Measurements from ENCODE around the gene OR52B6.
"Not testable (repeated sequence)": the region's sequence is repeated elsewhere in the genome, so short reads cannot be mapped to it uniquely, and the experiment has no call there.

The OR52B6 gene

GRCh38 chr11:5596607-5597201 is 16.0 kb downstream of the OR52B6 start, which contains the start of gene TRIM6:
Gene TRIM6 (plus strand): TSS chr11:5596637. CDS start chr11:5596898, 261 bp downstream.
- DNase-seq (ENCODE audit: extremely low spot score): peak; percentile 39
- ChIA-PET POLR2A (interaction anchor here (0.6 kb wide), 1 partner anchor 72 kb away, joined by 3 read pairs; no protein-coding TSS in a partner anchor), CTCF (no interaction called here)
- TF ChIP-seq BHLHE40 (IDR thresholded peaks at IDR 0.05; ENCODE audit: borderline replicate concordance): no peak
- no peak for TF ChIP-seq FOXM1 (IDR thresholded peaks at IDR 0.05; ENCODE audit: borderline replicate concordance)
- no peak for TF ChIP-seq SUZ12 (IDR thresholded peaks at IDR 0.05)

DNA sequence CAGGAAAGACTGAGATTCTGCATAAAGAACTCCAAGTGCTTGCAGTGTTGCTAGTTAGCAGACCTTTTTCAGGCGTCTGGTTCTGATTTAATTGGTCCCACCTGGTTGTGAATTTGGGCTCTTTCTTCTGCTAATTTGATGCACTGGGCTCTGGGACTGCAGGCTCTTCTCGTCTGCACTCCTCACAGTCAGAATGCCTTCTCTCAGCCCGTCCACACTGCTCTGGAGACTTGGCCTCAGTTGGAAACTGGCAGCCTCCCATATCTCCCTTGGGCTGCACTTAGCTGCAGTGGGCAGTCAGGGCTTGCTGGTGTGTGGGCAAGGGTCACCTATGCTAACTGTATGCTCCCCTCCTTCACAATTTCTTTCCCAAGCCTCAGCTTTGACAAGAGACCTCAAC is 17.3 kb downstream of the OR52B6 start:
- CTCF ChIA-PET: no interaction called here
- TF ChIP-seq ZNF384 (IDR thresholded peaks at IDR 0.05): no peak
- no peak for TF ChIP-seq TARDBP (IDR thresholded peaks at IDR 0.05)
- POLR2A ChIA-PET: no interaction called here
- DNase-seq (ENCODE audit: extremely low spot score): no peak

DNA sequence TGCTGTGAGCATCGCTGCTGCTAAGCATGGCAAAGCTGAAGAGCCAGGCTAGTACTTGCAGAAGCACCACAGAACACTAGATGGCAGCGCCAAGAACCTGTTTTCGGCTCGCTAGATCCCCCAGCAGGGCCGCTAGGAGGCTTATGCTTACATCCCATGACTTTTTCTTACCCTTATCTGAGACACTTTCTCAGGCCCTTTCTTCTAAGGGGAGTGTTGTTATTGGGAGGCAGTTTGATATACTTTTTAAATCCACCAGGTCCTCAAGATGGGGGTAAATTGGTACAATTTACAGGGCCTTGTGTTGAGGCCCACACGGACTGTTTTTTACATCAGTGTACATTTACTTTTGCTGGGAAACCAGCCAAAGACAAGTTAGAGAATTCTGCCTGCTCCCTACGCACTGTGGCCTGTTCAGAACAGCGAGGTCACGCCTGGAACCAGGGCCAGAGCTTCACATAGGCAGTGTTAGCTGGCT is 19.7 kb downstream of the OR52B6 start:
- peak; percentile 64 for DNase-seq (ENCODE audit: extremely low spot score)
- TF ChIP-seq TARDBP (IDR thresholded peaks at IDR 0.05) (no peak), ELF4 (IDR thresholded peaks at IDR 0.05) (no peak), L3MBTL2 (conservative IDR thresholded peaks at IDR 0.05) (no peak), ZNF384 (IDR thresholded peaks at IDR 0.05) (no peak), SUZ12 (IDR thresholded peaks at IDR 0.05) (no peak), FOXK2 (IDR thresholded peaks at IDR 0.05) (no peak)
- POLR2A ChIA-PET: no interaction called here
- CTCF ChIA-PET: interaction anchor here (1.8 kb wide), 1 partner anchor 14 kb away, joined by 8 read pairs; no protein-coding TSS in a partner anchor

DNA sequence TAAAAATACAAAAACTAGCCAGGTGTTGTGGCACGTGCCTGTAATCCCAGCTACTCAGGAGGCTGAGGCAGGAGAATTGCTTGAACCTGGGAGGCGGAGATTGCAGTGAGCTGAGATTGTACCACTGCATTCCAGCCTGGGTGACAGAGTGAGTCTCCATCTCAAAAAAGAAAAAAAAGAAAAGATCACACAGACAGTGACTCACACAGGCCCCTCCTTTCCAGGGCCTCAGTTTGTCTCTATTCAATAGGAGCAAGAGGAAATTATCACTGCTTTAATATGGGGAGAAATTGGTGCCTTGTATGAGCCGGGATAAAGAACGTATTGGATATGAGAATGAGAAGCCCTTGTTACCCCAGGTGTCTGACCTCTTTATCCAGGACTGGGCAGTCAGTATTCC is 22.1 kb downstream of the OR52B6 start:
- CTCF ChIA-PET; POLR2A ChIA-PET; DNase-seq (ENCODE audit: extremely low spot score): not testable (repeated sequence)

DNA sequence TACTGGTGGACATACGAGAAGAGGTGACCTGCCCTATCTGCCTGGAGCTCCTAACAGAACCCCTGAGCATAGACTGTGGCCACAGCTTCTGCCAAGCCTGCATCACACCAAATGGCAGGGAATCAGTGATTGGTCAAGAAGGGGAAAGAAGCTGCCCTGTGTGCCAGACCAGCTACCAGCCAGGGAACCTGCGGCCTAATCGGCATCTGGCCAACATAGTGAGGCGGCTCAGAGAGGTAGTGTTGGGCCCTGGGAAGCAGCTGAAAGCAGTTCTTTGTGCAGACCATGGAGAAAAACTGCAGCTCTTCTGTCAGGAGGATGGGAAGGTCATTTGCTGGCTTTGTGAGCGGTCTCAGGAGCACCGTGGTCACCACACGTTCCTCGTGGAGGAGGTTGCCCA is 22.6 kb downstream of the OR52B6 start:
- CTCF ChIA-PET: no interaction called here
- no peak for DNase-seq (ENCODE audit: extremely low spot score)
- POLR2A ChIA-PET: no interaction called here
- TF ChIP-seq FOXA1 (IDR thresholded peaks at IDR 0.05): no peak
- TF ChIP-seq CTBP1 (IDR thresholded peaks at IDR 0.05; ENCODE audit: borderline replicate concordance): no peak
- no peak for TF ChIP-seq LEF1 (IDR thresholded peaks at IDR 0.05; ENCODE audit: borderline replicate concordance)
- no peak for TF ChIP-seq NFRKB (IDR thresholded peaks at IDR 0.05)
- no peak for TF ChIP-seq ELF4 (IDR thresholded peaks at IDR 0.05)
- TF ChIP-seq FOXM1 (IDR thresholded peaks at IDR 0.05; ENCODE audit: borderline replicate concordance): no peak
- no peak for TF ChIP-seq SP1 (IDR thresholded peaks at IDR 0.05)
- TF ChIP-seq, protein P1, sequence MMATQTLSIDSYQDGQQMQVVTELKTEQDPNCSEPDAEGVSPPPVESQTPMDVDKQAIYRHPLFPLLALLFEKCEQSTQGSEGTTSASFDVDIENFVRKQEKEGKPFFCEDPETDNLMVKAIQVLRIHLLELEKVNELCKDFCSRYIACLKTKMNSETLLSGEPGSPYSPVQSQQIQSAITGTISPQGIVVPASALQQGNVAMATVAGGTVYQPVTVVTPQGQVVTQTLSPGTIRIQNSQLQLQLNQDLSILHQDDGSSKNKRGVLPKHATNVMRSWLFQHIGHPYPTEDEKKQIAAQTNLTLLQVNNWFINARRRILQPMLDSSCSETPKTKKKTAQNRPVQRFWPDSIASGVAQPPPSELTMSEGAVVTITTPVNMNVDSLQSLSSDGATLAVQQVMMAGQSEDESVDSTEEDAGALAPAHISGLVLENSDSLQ (IDR thresholded peaks at IDR 0.05): no peak
- no peak for TF ChIP-seq TARDBP (IDR thresholded peaks at IDR 0.05)
- no peak for TF ChIP-seq FOXK2 (IDR thresholded peaks at IDR 0.05)
- no peak for TF ChIP-seq BHLHE40 (IDR thresholded peaks at IDR 0.05; ENCODE audit: borderline replicate concordance)
- TF ChIP-seq ZNF384 (IDR thresholded peaks at IDR 0.05): no peak
- no peak for TF ChIP-seq L3MBTL2 (conservative IDR thresholded peaks at IDR 0.05)
- TF ChIP-seq ARNT (IDR thresholded peaks at IDR 0.05): no peak
- no peak for TF ChIP-seq SUZ12 (IDR thresholded peaks at IDR 0.05)

DNA sequence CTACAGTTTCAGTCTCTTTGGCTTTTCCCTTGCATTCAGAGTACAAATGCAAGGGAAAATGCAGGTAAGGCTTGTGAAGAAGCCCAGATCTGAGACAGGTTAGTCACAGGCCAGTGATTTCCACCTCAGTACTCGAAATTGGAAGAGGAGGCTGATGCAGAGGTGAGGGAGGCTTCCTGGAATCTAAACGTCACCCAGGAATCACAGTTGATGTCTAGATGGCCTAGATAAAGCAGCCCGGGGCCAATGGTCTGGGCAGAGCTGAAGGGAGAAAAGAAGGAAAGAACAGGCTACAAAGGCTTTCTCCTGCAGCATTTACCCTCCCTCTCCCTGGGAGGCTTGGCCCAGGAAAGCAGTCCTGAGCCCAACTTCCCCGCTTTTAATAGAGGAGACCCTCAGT is 24.2 kb downstream of the OR52B6 start:
- CTCF ChIA-PET: no interaction called here
- POLR2A ChIA-PET: no interaction called here
- no peak for DNase-seq (ENCODE audit: extremely low spot score)
- TF ChIP-seq FOXA1 (IDR thresholded peaks at IDR 0.05): no peak
- no peak for TF ChIP-seq LEF1 (IDR thresholded peaks at IDR 0.05; ENCODE audit: borderline replicate concordance)
- no peak for TF ChIP-seq HDGF (IDR thresholded peaks at IDR 0.05; ENCODE audit: borderline replicate concordance)
- TF ChIP-seq CTBP1 (IDR thresholded peaks at IDR 0.05; ENCODE audit: borderline replicate concordance): no peak

DNA sequence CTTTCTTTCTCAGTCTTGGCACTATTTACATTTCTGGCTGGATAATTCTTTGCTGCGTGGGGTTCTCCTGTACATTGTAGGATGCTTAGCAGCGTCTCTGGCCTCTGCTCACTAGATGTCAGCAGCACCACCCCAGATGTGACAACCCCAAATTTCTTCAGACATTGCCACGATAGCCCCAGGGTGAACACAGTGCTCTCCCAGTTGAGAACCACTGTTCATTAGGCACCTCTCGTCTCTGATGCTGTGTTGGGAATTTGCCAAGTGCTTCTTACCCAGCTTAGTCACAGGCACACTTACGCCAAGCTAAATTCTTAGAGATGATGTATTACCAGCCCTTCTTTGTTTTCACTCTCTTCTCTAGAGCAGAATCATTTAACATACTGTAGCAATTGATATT is 25.2 kb downstream of the OR52B6 start:
- POLR2A ChIA-PET: no interaction called here
- CTCF ChIA-PET: no interaction called here
- TF ChIP-seq SP1 (IDR thresholded peaks at IDR 0.05): no peak
- DNase-seq (ENCODE audit: extremely low spot score): no peak

DNA sequence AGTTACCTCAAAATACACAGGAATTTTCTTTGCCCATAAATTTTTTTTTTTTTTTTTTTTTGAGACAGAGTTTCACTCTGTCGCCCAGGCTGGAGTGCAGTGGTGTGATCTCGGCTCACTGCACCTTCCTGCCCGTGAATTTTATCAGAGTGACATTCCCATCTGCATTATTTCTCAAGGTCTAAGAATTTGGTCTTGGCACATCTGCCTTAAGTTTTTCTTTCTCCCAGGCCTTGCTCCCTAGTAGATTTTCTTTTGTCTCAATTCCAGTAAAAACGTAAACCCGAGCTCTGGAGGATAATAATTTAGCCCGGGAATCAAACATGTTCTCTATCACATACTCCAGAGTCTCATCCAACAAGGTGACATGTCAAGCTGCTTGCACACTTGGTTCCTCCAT is 28.1 kb downstream of the OR52B6 start:
- CTCF ChIA-PET: no interaction called here
- TF ChIP-seq FOXA1 (IDR thresholded peaks at IDR 0.05) (no peak), ELF4 (IDR thresholded peaks at IDR 0.05) (no peak), FOXK2 (IDR thresholded peaks at IDR 0.05) (no peak), CTBP1 (IDR thresholded peaks at IDR 0.05; ENCODE audit: borderline replicate concordance) (no peak), SUZ12 (IDR thresholded peaks at IDR 0.05) (no peak), SP1 (IDR thresholded peaks at IDR 0.05) (no peak), FOXM1 (IDR thresholded peaks at IDR 0.05; ENCODE audit: borderline replicate concordance) (no peak), LEF1 (IDR thresholded peaks at IDR 0.05; ENCODE audit: borderline replicate concordance) (no peak), TARDBP (IDR thresholded peaks at IDR 0.05) (no peak), BHLHE40 (IDR thresholded peaks at IDR 0.05; ENCODE audit: borderline replicate concordance) (no peak)
- TF ChIP-seq, protein P1 (IDR thresholded peaks at IDR 0.05): no peak
- POLR2A ChIA-PET: no interaction called here
- no peak for DNase-seq (ENCODE audit: extremely low spot score)
